Activated T-helper 17 cell treated with anti-CD3 and anti-CD28 coated beads, Interleukin-2, amount 50 U/mL, for 72 hours (primary cell): ENCODE results near the gene PTPRR. TPM values are rescaled to one million over a fixed set of nuclear protein-coding genes. Genes with fewer than 3 reads are reported as not detected.

Experiments used
- ATAC-seq: fragments of 150-1000 bp; cut with Tn5 transposase; replicated peaks from 2 replicates; pipeline ENCODE4 v1.10.0; 2021; ENCODE audit warnings: mild to moderate bottlenecking, moderate library complexity
- H3K27ac Mint-ChIP-seq: one replicate; pipeline ENCODE4 v1.8.0; 2022; ENCODE audit warnings: mixed read lengths
- H3K27me3 Mint-ChIP-seq: one replicate; pipeline ENCODE4 v1.8.0; 2022; ENCODE audit warnings: mixed read lengths
- H3K36me3 Mint-ChIP-seq: one replicate; pipeline ENCODE4 v1.8.0; 2022; ENCODE audit warnings: low read depth, mild to moderate bottlenecking, mixed read lengths
- H3K4me1 Mint-ChIP-seq: one replicate; pipeline ENCODE4 v1.8.0; 2022; ENCODE audit warnings: mixed read lengths
- H3K4me3 Mint-ChIP-seq: one replicate; pipeline ENCODE4 v1.8.0; 2022; ENCODE audit warnings: mild to moderate bottlenecking, mixed read lengths
- H3K9me3 Mint-ChIP-seq: one replicate; pipeline ENCODE4 v1.8.0; 2022; ENCODE audit warnings: mixed read lengths
- total RNA-seq, 2 donors: library from RNA; stranded (reverse); gene quantifications; one replicate each; pipeline ENCODE4 v1.2.3, GENCODE V29; 2022

The PTPRR gene
- total RNA-seq, result not detected

DNA sequence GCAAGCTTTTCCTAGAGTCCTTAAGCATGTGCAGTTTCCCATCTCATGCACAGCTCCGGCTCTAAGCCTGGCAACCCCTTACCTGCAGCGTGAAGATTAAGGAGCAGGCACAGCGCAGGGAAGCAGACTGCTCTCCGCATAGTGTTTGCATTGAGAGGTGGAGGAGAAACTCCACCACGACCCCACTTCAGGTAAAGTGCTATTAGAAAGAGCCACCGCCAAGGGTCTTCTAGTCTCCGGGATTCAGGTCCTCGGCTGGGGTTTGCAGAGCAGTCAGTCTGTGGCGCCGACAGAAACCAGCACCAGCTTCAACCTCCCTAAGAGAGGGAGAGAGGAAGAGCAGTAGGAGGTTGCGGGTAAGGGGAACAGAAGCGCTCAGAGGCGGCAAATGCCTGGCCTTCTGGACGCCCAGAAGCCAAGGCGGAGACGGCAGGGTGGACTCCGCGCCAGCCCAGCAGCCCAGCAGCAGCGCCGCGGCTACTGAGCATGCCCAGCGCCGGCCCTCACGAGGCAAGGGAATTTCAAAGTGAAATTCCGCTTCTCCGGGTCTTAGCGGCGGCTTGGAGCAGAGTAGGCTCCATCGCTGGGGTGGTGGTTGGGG is at the start of gene PTPRR:
TSS of gene PTPRR (minus strand) at position 488 of the 601 bp plus-strand sequence. CDS start at position 140, 348 bp downstream.
- H3K27ac Mint-ChIP-seq, result no peak within 1 kb of the TSS
- peaks cover 18% of the 10 kb centered on the region for H3K27me3 Mint-ChIP-seq
- no peaks in the 10 kb centered on the region for H3K4me1 Mint-ChIP-seq
- H3K9me3 Mint-ChIP-seq, result peaks cover 4% of the 10 kb centered on the region
- no peaks in the 10 kb centered on the region for H3K36me3 Mint-ChIP-seq
- no peak within 1 kb of the TSS for H3K4me3 Mint-ChIP-seq
- no peak for ATAC-seq

DNA sequence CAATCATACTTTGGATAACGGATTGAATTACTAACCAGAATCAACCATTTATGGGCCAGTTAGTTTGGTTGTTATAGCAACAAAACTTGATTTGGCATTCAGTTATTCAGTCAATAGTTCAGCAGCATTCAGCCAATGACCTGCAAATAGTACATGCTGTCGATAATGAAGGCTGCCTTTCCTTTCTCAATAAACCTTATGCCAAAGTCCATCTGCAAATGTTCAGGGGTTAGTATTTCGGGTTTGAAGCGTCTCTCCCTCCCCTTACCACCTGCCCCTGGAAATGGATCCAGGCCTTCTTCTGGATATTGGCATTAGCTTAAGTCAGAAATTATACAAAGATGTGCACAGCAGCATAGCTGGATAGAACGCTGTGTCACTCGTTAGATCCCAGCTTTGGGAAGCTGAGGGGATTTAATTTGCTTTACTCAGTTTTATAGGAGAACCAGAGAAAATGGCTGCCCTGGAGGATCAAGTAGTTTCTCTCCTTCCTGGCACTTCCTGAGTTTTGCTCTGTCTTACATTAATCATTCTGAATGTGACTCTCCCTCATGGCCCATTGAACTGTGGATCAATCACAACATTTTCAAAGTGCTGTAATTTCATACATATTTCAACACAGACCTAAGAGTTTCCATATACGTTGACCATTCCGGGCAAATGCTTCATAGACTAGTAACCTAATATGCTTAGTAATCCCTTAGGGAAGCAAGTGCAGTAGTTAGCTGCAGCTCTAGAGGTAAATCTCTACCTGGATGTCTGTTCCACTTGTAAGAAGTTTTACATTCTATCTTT is 46.7 kb upstream of the PTPRR start:
- no peak overlapping the region for H3K27ac Mint-ChIP-seq
- H3K9me3 Mint-ChIP-seq, result peaks cover 4% of the 10 kb centered on the region
- H3K4me1 Mint-ChIP-seq, result no peaks in the 10 kb centered on the region
- ATAC-seq, result no peak
- H3K36me3 Mint-ChIP-seq, result no peaks in the 10 kb centered on the region
- no peaks in the 10 kb centered on the region for H3K27me3 Mint-ChIP-seq
- H3K4me3 Mint-ChIP-seq, result no peak overlapping the region

DNA sequence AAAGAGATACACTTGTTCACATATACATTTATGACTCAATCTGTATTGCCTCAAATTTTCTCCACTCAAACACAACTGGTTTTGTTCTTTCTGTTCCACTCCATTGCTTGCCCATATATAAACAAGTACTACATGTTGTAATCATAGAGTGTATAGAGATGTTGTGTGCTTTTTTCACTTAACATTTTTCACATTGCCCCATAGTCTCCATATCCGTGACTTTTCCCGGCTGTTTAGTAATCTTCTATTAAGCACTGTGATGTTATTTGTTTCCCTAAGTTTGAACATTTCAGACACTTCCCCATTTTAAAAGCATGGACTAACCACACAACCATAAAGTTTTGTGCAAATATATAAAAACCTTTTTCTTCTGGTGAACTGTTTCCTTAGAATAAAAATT is 45.5 kb upstream of the PTPRR start:
- Mint-ChIP-seq H3K4me1 (no peaks in the 10 kb centered on the region), H3K27ac (no peak overlapping the region), H3K27me3 (no peaks in the 10 kb centered on the region), H3K36me3 (no peaks in the 10 kb centered on the region), H3K9me3 (peaks cover 4% of the 10 kb centered on the region), H3K4me3 (no peak overlapping the region)
- no peak for ATAC-seq

DNA sequence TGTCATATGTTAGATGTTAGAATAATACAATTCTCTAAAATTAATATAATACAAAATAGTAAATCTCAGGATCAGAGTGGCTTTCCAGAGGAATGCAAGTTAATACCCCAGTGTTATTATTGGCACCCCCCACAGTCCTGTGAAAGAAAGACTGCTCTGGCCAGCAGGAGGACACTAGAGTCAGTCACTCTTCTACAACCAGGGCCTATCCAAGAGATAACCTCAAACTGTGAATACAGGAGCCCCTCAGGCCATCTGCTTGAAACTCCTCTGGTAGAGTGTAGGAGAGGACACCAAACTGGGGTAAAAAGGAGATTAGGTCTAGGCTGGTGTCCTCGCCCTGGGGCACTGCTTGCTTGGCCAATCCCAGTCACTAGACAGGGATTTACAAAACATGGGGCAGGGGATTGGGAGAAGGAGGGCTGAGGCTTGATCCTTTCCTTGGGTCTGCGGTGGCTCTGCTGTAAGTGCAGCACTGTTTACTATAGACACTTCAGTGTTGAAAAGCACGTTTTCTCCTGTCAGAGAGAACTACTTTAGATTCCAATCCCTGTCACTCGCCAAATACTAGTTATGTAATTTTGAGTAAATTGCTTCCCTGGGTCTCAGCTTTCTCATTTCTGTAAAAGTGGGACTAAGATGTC is 44.5 kb upstream of the PTPRR start:
- Mint-ChIP-seq H3K9me3 (peaks cover 4% of the 10 kb centered on the region), H3K27ac (no peak overlapping the region), H3K27me3 (no peaks in the 10 kb centered on the region), H3K4me3 (no peak overlapping the region), H3K4me1 (no peaks in the 10 kb centered on the region), H3K36me3 (no peaks in the 10 kb centered on the region)
- no peak for ATAC-seq

GRCh38 chr12:70963081-70963660 is 42.6 kb upstream of the PTPRR start:
- ATAC-seq, result no peak
- no peaks in the 10 kb centered on the region for H3K4me1 Mint-ChIP-seq
- H3K27me3 Mint-ChIP-seq, result no peaks in the 10 kb centered on the region
- no peaks in the 10 kb centered on the region for H3K36me3 Mint-ChIP-seq
- no peak overlapping the region for H3K4me3 Mint-ChIP-seq
- peaks cover 6% of the 10 kb centered on the region for H3K9me3 Mint-ChIP-seq
- H3K27ac Mint-ChIP-seq, result no peak overlapping the region

GRCh38 chr12:70962226-70962794 is 41.8 kb upstream of the PTPRR start:
- H3K27me3 Mint-ChIP-seq, result no peaks in the 10 kb centered on the region
- no peaks in the 10 kb centered on the region for H3K36me3 Mint-ChIP-seq
- no peak for ATAC-seq
- H3K4me3 Mint-ChIP-seq, result no peak overlapping the region
- H3K4me1 Mint-ChIP-seq, result no peaks in the 10 kb centered on the region
- no peak overlapping the region for H3K27ac Mint-ChIP-seq
- peaks cover 9% of the 10 kb centered on the region for H3K9me3 Mint-ChIP-seq

DNA sequence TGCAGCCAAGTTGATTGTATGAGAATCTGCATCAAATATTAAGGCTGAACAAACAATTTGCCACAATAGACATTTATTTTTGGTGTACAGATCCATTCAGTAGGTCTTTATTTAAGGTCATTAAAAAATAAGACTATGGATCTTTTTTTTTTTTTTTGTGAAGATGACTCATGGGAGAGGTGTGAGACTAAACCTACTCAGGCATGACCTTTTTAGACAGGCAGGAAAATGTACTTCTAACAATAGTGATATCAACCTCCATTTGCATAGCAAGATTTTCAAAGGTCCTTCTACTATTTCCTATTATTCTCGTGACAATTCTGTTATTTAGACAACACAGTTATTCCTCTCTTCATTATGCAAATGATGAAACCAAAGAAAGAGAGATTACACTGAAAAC is 39.9 kb upstream of the PTPRR start:
- H3K27ac Mint-ChIP-seq, result no peak overlapping the region
- H3K27me3 Mint-ChIP-seq, result no peaks in the 10 kb centered on the region
- no peak overlapping the region for H3K4me3 Mint-ChIP-seq
- ATAC-seq, result no peak
- H3K9me3 Mint-ChIP-seq, result peaks cover 9% of the 10 kb centered on the region
- no peaks in the 10 kb centered on the region for H3K36me3 Mint-ChIP-seq
- H3K4me1 Mint-ChIP-seq, result no peaks in the 10 kb centered on the region

DNA sequence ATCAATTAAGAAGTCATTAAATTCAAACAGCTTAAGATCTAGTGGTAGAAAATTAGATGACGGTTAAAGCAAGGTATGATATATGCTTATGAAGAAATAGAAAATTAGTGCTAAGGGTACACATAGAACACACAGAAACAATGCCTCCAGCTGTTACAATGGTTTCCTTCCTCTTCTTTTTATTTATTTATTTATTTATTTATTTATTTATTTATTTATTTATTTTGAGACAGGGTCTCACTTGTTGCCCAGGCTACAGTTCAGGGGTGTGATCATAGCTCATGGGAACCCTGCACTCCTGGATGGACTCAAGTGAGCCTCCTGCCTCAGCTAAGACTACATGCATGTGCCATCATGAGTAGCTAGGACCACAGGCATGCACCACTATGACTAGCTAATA is 34.9 kb upstream of the PTPRR start:
- Mint-ChIP-seq H3K9me3 (peaks cover 5% of the 10 kb centered on the region), H3K36me3 (no peaks in the 10 kb centered on the region), H3K4me1 (no peaks in the 10 kb centered on the region), H3K27ac (no peak overlapping the region), H3K27me3 (no peaks in the 10 kb centered on the region), H3K4me3 (no peak overlapping the region)
- no peak for ATAC-seq

- no peak for ATAC-seq
- H3K4me3 Mint-ChIP-seq, result no peak overlapping the region
- H3K4me1 Mint-ChIP-seq, result no peaks in the 10 kb centered on the region
- H3K9me3 Mint-ChIP-seq, result peaks cover 3% of the 10 kb centered on the region
- no peak overlapping the region for H3K27ac Mint-ChIP-seq
- H3K27me3 Mint-ChIP-seq, result no peaks in the 10 kb centered on the region
- H3K36me3 Mint-ChIP-seq, result no peaks in the 10 kb centered on the region
Observed at GRCh38 chr12:70950451-70950850, 29.9 kb upstream of the PTPRR start.

- peaks cover 5% of the 10 kb centered on the region for H3K9me3 Mint-ChIP-seq
- H3K4me1 Mint-ChIP-seq, result no peaks in the 10 kb centered on the region
- no peak overlapping the region for H3K4me3 Mint-ChIP-seq
- H3K36me3 Mint-ChIP-seq, result no peaks in the 10 kb centered on the region
- no peaks in the 10 kb centered on the region for H3K27me3 Mint-ChIP-seq
- ATAC-seq, result no peak
- no peak overlapping the region for H3K27ac Mint-ChIP-seq
Observed at GRCh38 chr12:70948976-70949336, 28.4 kb upstream of the PTPRR start.

GRCh38 chr12:70948236-70948975 is 27.9 kb upstream of the PTPRR start:
- H3K36me3 Mint-ChIP-seq, result no peaks in the 10 kb centered on the region
- no peak overlapping the region for H3K4me3 Mint-ChIP-seq
- H3K4me1 Mint-ChIP-seq, result no peaks in the 10 kb centered on the region
- no peaks in the 10 kb centered on the region for H3K27me3 Mint-ChIP-seq
- H3K9me3 Mint-ChIP-seq, result peaks cover 5% of the 10 kb centered on the region
- no peak overlapping the region for H3K27ac Mint-ChIP-seq
- no peak for ATAC-seq

DNA sequence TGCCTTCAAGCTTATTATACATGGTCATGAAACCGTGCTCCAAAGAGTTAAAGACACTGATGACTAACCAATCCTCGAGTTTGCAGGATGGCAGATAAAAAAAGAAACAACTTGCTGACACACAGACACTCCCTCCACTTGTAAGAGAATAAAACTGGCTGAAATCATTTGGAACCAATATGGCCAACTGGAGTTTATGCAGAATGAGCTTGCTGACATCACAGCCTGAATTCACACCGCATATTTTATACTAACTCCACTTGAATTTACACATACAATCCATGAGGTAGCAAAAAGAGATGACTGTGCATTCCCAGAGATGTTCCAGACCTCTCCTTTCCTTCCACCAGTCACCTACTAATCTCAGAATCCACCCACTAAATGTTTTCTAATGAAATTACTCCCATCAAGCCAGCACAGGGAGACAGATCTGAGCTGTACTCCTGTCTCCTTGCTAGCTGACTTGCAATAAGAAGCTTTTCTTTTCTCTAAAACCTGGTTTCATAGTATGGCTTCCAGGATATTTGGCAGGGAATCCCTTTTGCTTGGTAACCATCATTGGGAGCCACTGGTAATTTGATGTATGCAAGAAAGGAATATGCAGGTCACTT is 15.8 kb upstream of the PTPRR start:
- no peak for ATAC-seq
- Mint-ChIP-seq H3K27me3 (peaks cover 3% of the 10 kb centered on the region), H3K4me3 (no peak overlapping the region), H3K9me3 (no peaks in the 10 kb centered on the region), H3K4me1 (no peaks in the 10 kb centered on the region), H3K36me3 (no peaks in the 10 kb centered on the region), H3K27ac (no peak overlapping the region)

DNA sequence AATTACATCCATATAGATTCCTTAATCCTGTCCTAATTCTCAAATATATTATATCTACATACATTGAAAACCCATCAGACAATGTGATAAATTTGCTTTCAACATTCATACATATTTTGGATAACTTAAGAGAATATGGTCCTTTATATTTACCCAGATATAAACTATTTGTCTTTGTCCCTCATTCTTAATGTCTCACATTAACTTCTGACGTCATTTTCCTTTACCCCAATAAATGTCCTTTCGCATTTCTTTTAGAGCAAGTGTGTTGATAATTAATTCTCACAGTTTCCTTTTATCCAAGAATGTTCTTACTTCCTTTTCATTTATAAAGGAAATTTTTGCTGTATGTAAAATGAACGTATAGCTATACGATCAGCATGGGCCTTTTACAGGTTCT is 12.6 kb upstream of the PTPRR start:
- H3K4me1 Mint-ChIP-seq, result no peaks in the 10 kb centered on the region
- H3K27ac Mint-ChIP-seq, result no peak overlapping the region
- H3K4me3 Mint-ChIP-seq, result no peak overlapping the region
- no peaks in the 10 kb centered on the region for H3K27me3 Mint-ChIP-seq
- no peaks in the 10 kb centered on the region for H3K9me3 Mint-ChIP-seq
- no peak for ATAC-seq
- H3K36me3 Mint-ChIP-seq, result no peaks in the 10 kb centered on the region

DNA sequence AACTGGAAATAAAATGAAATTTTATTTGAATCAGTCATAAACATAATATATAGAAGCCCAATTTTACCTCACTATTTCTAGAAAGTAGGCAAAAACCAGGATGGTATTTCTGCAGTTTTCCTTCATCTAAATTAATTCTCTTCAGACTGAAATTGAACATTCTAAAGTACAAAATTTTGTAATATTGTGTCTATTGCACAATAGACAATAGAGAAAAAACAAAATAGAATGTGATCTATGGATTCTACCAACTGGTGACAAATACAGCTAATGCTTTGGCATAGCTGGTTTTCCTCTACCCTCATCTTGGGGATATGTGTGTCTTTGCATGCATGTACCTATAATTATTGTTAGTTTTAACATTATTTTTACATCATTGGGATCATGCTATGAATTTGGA is 8.5 kb upstream of the PTPRR start:
- no peak overlapping the region for H3K27ac Mint-ChIP-seq
- H3K9me3 Mint-ChIP-seq, result no peaks in the 10 kb centered on the region
- no peaks in the 10 kb centered on the region for H3K4me1 Mint-ChIP-seq
- H3K4me3 Mint-ChIP-seq, result no peak overlapping the region
- H3K27me3 Mint-ChIP-seq, result no peaks in the 10 kb centered on the region
- H3K36me3 Mint-ChIP-seq, result no peaks in the 10 kb centered on the region
- no peak for ATAC-seq
